Islet precursor cell (in vitro differentiated cells): ENCODE data around the gene F7.
"Not testable (repeated sequence)": the region's sequence is repeated elsewhere in the genome, so short reads cannot be mapped to it uniquely, and the experiment has no call there.

ENCODE experiments used
- DNase-seq: peaks from one replicate; pipeline ENCODE4 v3.0.0-alpha.2; 2018

F7 gene

DNA sequence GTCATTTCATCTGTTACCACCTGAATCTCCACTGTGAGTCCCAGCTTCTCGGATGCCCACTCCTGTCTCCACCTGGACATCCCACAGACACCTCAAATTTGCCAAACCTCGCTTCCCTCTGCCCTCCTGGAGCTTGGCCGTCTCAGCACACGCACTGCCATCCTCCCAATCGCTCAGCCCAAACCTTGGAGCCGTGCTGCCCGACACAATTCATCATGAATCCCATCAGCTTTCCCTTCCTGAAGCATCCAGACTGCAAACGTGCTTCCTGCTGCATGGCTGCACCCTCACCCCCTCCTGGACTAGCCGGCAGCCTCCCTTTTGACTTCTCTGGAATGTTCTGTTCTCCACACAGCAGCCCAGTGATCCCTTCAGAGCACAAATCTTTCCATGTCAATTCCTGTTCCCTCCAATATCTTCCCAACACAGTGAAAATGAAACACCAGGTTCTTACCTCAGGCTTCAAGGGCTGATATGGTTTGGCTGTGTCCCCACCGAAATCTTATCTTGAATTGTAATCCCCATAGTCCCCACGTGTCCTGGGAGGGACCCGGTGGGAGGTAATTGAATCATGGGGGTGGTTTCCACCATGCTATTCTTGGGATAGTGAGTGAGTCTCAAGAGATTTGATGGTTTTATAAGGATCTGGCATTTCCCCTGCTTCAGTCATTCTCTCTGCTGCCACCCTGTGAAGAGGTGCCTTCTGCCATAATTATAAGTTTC is 51.8 kb downstream of the F7 start:
- DNase-seq = peak; percentile 50

- peak; percentile 58 for DNase-seq
These were observed 52.5 kb downstream of the F7 start, which contains the start of gene PROZ for GRCh38 chr13:113157929-113158747. Gene PROZ (plus strand): TSS chr13:113158648. CDS start chr13:113158661, 13 bp downstream.

DNA sequence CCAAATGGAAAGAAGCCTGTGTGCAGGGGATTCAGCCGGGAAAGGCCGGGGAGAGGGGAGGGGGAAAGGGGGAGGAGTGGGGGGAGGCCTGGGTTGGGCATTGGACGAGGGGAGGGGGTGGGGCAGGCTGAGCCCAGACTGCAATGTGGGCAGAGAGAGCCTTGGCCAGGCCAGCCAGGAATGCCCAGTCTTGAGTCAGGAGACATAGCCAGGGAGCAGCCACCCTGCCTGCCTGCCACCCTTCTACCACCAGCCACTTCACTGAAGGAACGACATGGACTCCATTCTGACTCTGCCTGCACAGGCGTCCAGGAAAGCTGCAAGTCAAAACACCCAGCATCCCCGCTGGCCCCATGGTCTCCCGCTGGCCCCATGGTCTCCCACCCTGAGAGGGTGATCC is 53.4 kb downstream of the F7 start:
- DNase-seq = peak; percentile 54

GRCh38 chr13:113159701-113160100 is 54.1 kb downstream of the F7 start:
- peak; percentile 54 for DNase-seq

DNA sequence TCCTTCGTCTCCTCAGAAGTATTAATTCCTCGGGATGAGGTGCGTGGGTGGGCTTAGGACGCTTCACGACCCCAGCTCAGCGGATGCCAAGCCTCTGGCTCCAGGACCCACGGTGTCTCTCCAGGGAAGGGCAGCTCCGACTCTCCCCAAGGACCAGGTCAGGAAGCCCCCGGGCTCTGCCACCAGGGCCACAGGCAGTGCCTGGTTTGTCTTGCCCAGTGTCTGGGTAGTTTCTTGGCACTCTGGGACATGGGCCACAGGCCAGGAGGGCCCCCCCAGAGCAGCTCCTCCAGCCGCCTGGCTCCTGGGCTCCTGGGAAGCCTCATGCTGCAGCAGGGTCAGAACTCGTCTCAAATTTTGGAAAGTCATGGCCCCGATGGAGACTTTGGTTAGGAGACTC is 55.4 kb downstream of the F7 start:
- peak; percentile 45 for DNase-seq

- DNase-seq = no peak
These were observed 55.8 kb downstream of the F7 start for GRCh38 chr13:113161433-113161832.

GRCh38 chr13:113161975-113162374 is 56.4 kb downstream of the F7 start:
- DNase-seq = not testable (repeated sequence)

- DNase-seq = no peak
These were observed 57.4 kb downstream of the F7 start for GRCh38 chr13:113162783-113163685.

- no peak for DNase-seq
These were observed 58.9 kb downstream of the F7 start for GRCh38 chr13:113164492-113164891.

GRCh38 chr13:113166266-113166665 is 60.7 kb downstream of the F7 start:
- DNase-seq = no peak

GRCh38 chr13:113166681-113167080 is 61.1 kb downstream of the F7 start:
- no peak for DNase-seq

DNA sequence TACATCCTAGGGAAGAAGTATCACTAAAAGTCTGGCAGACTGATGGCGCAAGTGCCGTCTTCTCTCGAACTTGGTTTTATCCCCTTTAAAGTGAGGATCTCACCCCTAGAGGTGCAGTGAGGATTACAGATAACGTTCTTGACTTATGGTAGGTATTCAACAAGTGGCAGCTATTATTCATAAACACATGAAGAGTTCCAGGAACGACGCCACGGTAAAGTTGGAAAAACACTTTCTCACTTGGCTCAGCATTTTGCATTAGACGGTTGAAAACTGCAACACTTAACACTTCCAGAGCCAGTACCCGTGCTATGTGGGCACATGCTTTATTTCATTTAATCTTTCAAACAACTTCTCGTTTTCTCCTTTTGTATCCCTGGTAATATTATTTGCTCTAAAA is 61.6 kb downstream of the F7 start:
- no peak for DNase-seq

DNA sequence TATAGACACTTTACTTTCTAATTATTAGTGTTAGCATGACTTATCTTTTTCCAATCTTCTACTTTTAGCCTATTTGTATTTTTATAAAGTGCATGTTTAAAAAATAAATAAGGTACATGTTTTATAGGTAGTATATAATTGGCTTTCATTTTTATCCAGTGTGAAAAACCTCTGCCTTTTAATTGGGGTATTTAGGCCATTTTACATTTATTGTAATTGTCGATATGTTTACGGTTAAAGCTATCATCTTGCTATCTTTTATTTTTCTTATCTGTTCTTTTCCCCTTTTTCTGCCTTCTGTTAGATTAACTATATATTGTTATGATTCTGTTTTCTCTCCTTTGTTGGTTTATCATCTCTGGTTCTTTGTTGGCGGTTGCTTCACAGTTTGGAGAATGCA is 62.0 kb downstream of the F7 start:
- no peak for DNase-seq

GRCh38 chr13:113168211-113168610 is 62.6 kb downstream of the F7 start:
- no peak for DNase-seq

GRCh38 chr13:113169277-113170272 is 64.0 kb downstream of the F7 start:
- DNase-seq = peak; percentile 19
